ENCODE measurements around the gene TARS2. TPM values are rescaled to one million over a fixed set of nuclear protein-coding genes. Genes with fewer than 3 reads are reported as not detected.

Gene TARS2
- total and polyA plus RNA-seq, 7 experiments from 2014 or later, result 28.3 to 39.0 (median 30.6) TPM

- H3K27me3 Mint-ChIP-seq, result peaks cover 6 to 14% (median 8%) of the 10 kb centered on the region in 5 donors
- H3K27me3 ChIP-seq (ENCODE audit: control insufficient read depth in 2 of 2, insufficient read depth in 2 of 2, low read length in 2 of 2), result no peaks in the 10 kb centered on the region
- H3K27ac Mint-ChIP-seq, result peak overlapping the region in 2 of 9 donors; percentile 33 to 48
- intact Hi-C loops (cut with micrococcal nuclease), result no loop called here
- ATAC-seq, result peak; percentile 65
- peaks cover 0 to 5% (median 0%) of the 10 kb centered on the region in 3 experiments for H3K36me3 ChIP-seq (ENCODE audit: control insufficient read depth in 2 of 3, insufficient read depth in 3 of 3, low read length in 3 of 3)
- no peak overlapping the region for H3K4me3 ChIP-seq (ENCODE audit: low read length)
- ChIA-PET CTCF (no interaction called here), POLR2A (interaction anchor here (0.6 to 2.6 kb wide), 4 partner anchors 8 to 780 kb away, joined by 3 to 14 read pairs (median 4); no protein-coding TSS in a partner anchor)
- peak overlapping the region in 2 of 10 donors; percentile 31 to 55 for H3K4me3 Mint-ChIP-seq
- H3K27ac ChIP-seq (ENCODE audit: low read depth, low read length), result no peak overlapping the region
- no peak for DNase-seq
- no peaks in the 10 kb centered on the region for H3K9me3 ChIP-seq (ENCODE audit: control insufficient read depth in 2 of 3, low read length in 3 of 3)
- H3K9me3 Mint-ChIP-seq, result peaks cover 0 to 2% (median 0%) of the 10 kb centered on the region in 11 donors
- peaks cover 6 to 32% (median 23%) of the 10 kb centered on the region in 7 donors for H3K4me1 Mint-ChIP-seq
- H3K4me1 ChIP-seq (ENCODE audit: control insufficient read depth in 2 of 2, insufficient read depth in 2 of 2, low read length in 2 of 2), result peaks cover 0 to 5% of the 10 kb centered on the region in 2 donors
- H3K36me3 Mint-ChIP-seq, result peaks cover 0 to 6% (median 0%) of the 10 kb centered on the region in 5 donors
Measured at GRCh38 chr1:150552128-150552910, 65.1 kb downstream of the TARS2 start.

DNA sequence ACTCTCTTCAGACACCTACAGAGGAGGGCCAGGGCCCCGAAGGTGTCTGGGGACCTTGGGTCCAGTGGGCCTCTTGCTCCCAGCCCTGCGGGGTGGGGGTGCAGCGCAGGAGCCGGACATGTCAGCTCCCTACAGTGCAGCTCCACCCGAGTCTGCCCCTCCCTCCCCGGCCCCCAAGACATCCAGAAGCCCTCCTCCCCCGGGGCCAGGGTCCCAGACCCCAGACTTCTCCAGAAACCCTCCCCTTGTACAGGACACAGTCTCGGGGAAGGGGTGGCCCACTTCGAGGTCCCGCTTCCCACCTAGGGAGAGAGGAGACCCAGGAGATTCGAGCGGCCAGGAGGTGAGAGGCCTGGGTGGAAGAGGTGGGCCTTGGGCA is 65.7 kb downstream of the TARS2 start:
- Mint-ChIP-seq H3K36me3 (peaks cover 0 to 6% (median 0%) of the 10 kb centered on the region in 5 donors), H3K4me1 (peaks cover 6 to 32% (median 23%) of the 10 kb centered on the region in 7 donors), H3K9me3 (peaks cover 0 to 2% (median 0%) of the 10 kb centered on the region in 11 donors), H3K4me3 (peak overlapping the region in 2 of 10 donors; percentile 31 to 55), H3K27me3 (peaks cover 6 to 12% (median 8%) of the 10 kb centered on the region in 5 donors), H3K27ac (peak overlapping the region in 1 of 9 donors; percentile 33)
- POLR2A ChIA-PET, result interaction anchor here (1.1 kb wide), 1 partner anchor 13 kb away, joined by 3 read pairs; no protein-coding TSS in a partner anchor
- no peak overlapping the region for H3K4me3 ChIP-seq (ENCODE audit: low read length)
- peaks cover 0 to 5% of the 10 kb centered on the region in 2 donors for H3K4me1 ChIP-seq (ENCODE audit: control insufficient read depth in 2 of 2, insufficient read depth in 2 of 2, low read length in 2 of 2)
- no peaks in the 10 kb centered on the region for H3K27me3 ChIP-seq (ENCODE audit: control insufficient read depth in 2 of 2, insufficient read depth in 2 of 2, low read length in 2 of 2)
- peaks cover 0 to 5% (median 0%) of the 10 kb centered on the region in 3 experiments for H3K36me3 ChIP-seq (ENCODE audit: control insufficient read depth in 2 of 3, insufficient read depth in 3 of 3, low read length in 3 of 3)
- intact Hi-C loops (cut with micrococcal nuclease), result no loop called here
- no peaks in the 10 kb centered on the region for H3K9me3 ChIP-seq (ENCODE audit: control insufficient read depth in 2 of 3, low read length in 3 of 3)
- no peak for DNase-seq
- no peak for ATAC-seq
- CTCF ChIA-PET, result no interaction called here
- no peak overlapping the region for H3K27ac ChIP-seq (ENCODE audit: low read depth, low read length)

GRCh38 chr1:150553392-150554085 is 66.3 kb downstream of the TARS2 start:
- peaks cover 4 to 8% (median 5%) of the 10 kb centered on the region in 5 donors for H3K27me3 Mint-ChIP-seq
- Histone ChIP-seq H3K9me3 (ENCODE audit: control insufficient read depth in 2 of 3, low read length in 3 of 3) (no peaks in the 10 kb centered on the region), H3K4me3 (ENCODE audit: low read length) (no peak overlapping the region), H3K27me3 (ENCODE audit: control insufficient read depth in 2 of 2, insufficient read depth in 2 of 2, low read length in 2 of 2) (no peaks in the 10 kb centered on the region), H3K36me3 (ENCODE audit: control insufficient read depth in 2 of 3, insufficient read depth in 3 of 3, low read length in 3 of 3) (peaks cover 0 to 5% (median 0%) of the 10 kb centered on the region in 3 experiments), H3K4me1 (ENCODE audit: control insufficient read depth in 2 of 2, insufficient read depth in 2 of 2, low read length in 2 of 2) (peaks cover 0 to 5% of the 10 kb centered on the region in 2 donors), H3K27ac (ENCODE audit: low read depth, low read length) (no peak overlapping the region)
- peak overlapping the region in 2 of 9 donors; percentile 13 to 15 for H3K27ac Mint-ChIP-seq
- peaks cover 0 to 2% (median 0%) of the 10 kb centered on the region in 11 donors for H3K9me3 Mint-ChIP-seq
- CTCF ChIA-PET, result no interaction called here
- H3K36me3 Mint-ChIP-seq, result peaks cover 0 to 6% (median 0%) of the 10 kb centered on the region in 5 donors
- intact Hi-C loops (cut with micrococcal nuclease), result no loop called here
- H3K4me1 Mint-ChIP-seq, result peaks cover 6 to 29% (median 20%) of the 10 kb centered on the region in 7 donors
- ATAC-seq (no peak), DNase-seq (no peak)
- no peak overlapping the region for H3K4me3 Mint-ChIP-seq
- POLR2A ChIA-PET, result no interaction called here

- H3K4me1 ChIP-seq (ENCODE audit: control insufficient read depth in 2 of 2, insufficient read depth in 2 of 2, low read length in 2 of 2), result peaks cover 0 to 5% of the 10 kb centered on the region in 2 donors
- POLR2A ChIA-PET, result no interaction called here
- H3K9me3 ChIP-seq (ENCODE audit: control insufficient read depth in 2 of 3, low read length in 3 of 3), result no peaks in the 10 kb centered on the region
- Mint-ChIP-seq H3K27ac (peak overlapping the region in 2 of 9 donors; percentile 14 to 15), H3K27me3 (peaks cover 4 to 8% (median 4%) of the 10 kb centered on the region in 5 donors), H3K4me3 (no peak overlapping the region), H3K9me3 (peaks cover 0 to 2% (median 0%) of the 10 kb centered on the region in 11 donors), H3K4me1 (peaks cover 6 to 29% (median 19%) of the 10 kb centered on the region in 7 donors), H3K36me3 (peaks cover 0 to 6% (median 0%) of the 10 kb centered on the region in 5 donors)
- no peak for ATAC-seq
- DNase-seq, result no peak
- peaks cover 0 to 5% (median 0%) of the 10 kb centered on the region in 3 experiments for H3K36me3 ChIP-seq (ENCODE audit: control insufficient read depth in 2 of 3, insufficient read depth in 3 of 3, low read length in 3 of 3)
- no peak overlapping the region for H3K4me3 ChIP-seq (ENCODE audit: low read length)
- no peaks in the 10 kb centered on the region for H3K27me3 ChIP-seq (ENCODE audit: control insufficient read depth in 2 of 2, insufficient read depth in 2 of 2, low read length in 2 of 2)
- CTCF ChIA-PET, result no interaction called here
- intact Hi-C loops (cut with micrococcal nuclease), result no loop called here
- no peak overlapping the region for H3K27ac ChIP-seq (ENCODE audit: low read depth, low read length)
Measured at GRCh38 chr1:150554086-150554452, 66.8 kb downstream of the TARS2 start.

DNA sequence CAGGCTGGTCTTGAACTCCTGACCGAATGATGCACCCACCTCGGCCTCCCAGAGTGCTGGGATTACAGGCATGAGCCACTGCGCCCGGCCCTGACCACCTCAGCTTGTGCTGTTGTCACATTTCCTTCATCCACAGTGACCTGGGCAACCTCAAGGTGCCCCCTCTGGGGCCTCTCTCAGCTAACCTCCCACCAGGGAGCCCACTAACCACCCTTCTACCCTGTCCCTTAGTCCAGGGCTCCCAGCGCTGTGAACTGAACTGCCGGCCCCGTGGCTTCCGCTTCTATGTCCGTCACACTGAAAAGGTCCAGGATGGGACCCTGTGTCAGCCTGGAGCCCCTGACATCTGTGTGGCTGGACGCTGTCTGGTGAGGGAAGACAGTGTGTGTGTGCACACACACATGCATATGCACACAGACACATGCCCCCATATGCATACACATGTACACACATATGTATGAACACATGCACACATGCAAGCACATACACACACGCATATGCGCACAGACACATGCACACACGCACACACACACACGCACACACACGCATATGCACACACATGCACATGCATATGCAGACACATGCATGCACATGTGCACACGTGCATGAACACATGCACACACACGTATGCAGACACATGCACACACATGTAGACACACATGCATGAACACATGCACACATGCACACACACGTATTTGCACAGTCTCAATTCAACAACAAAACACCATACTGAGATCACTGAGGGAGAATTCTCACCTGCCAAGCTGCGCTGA is 68.2 kb downstream of the TARS2 start:
- no peaks in the 10 kb centered on the region for H3K9me3 ChIP-seq (ENCODE audit: control insufficient read depth in 2 of 3, low read length in 3 of 3)
- CTCF ChIA-PET, result interaction anchor here (0.6 kb wide), 1 partner anchor 87 kb away, joined by 3 read pairs; no protein-coding TSS in a partner anchor
- no peak overlapping the region for H3K27ac ChIP-seq (ENCODE audit: low read depth, low read length)
- peaks cover 5 to 10% of the 10 kb centered on the region in 2 donors for H3K4me1 ChIP-seq (ENCODE audit: control insufficient read depth in 2 of 2, insufficient read depth in 2 of 2, low read length in 2 of 2)
- POLR2A ChIA-PET, result no interaction called here
- peaks cover 9 to 33% (median 25%) of the 10 kb centered on the region in 7 donors for H3K4me1 Mint-ChIP-seq
- H3K27ac Mint-ChIP-seq, result peak overlapping the region in 3 of 9 donors; percentile 4 to 29 (median 8)
- H3K9me3 Mint-ChIP-seq, result no peaks in the 10 kb centered on the region
- H3K4me3 ChIP-seq (ENCODE audit: low read length), result no peak overlapping the region
- H3K4me3 Mint-ChIP-seq, result no peak overlapping the region
- intact Hi-C loops (cut with micrococcal nuclease), result no loop called here
- H3K36me3 Mint-ChIP-seq, result peaks cover 0 to 6% (median 0%) of the 10 kb centered on the region in 5 donors
- H3K36me3 ChIP-seq (ENCODE audit: control insufficient read depth in 2 of 3, insufficient read depth in 3 of 3, low read length in 3 of 3), result peaks cover 0 to 5% (median 0%) of the 10 kb centered on the region in 3 experiments
- no peaks in the 10 kb centered on the region for H3K27me3 ChIP-seq (ENCODE audit: control insufficient read depth in 2 of 2, insufficient read depth in 2 of 2, low read length in 2 of 2)
- peaks cover 0 to 2% (median 0%) of the 10 kb centered on the region in 5 donors for H3K27me3 Mint-ChIP-seq
- no peak for ATAC-seq
- DNase-seq, result no peak

Data from naive thymus-derived CD4-positive, alpha-beta T cell (primary cell).